Right lung (tissue), 5 donors: ENCODE data around the gene ETF1. TPM values are rescaled to one million over a fixed set of nuclear protein-coding genes. Genes with fewer than 3 reads are reported as not detected.
A peak's percentile ranks its signal among the peaks of the same experiment; 100 is the strongest.

ENCODE experiments used
- DNase-seq, 2 donors: peaks; one replicate each; pipeline ENCODE4 v3.0.0-alpha.2; 2013
- polyA plus RNA-seq, 5 donors: library from polyadenylated mRNA; unstranded; fragments of 120-200 nt; gene quantifications; one replicate each; pipeline versions ENCODE4 v1.2.1 to v1.2.3, GENCODE V29; 2013; ENCODE audit warnings: inconsistent platforms in 1 of 5, low replicate concordance in 1 of 5; ENCODE audit not compliant: insufficient read length in 5 of 5, insufficient read depth in 1 of 5

ETF1 gene
- polyA plus RNA-seq, 5 donors, result 62.5 to 84.3 (median 72.0) TPM

- peak; percentile 97 for DNase-seq
Observed at GRCh38 chr5:138465261-138466124, 77.5 kb downstream of the ETF1 start, which contains the start of gene EGR1. Gene EGR1 (plus strand): TSS chr5:138465479. CDS start chr5:138465762, 283 bp downstream.

- peak; percentile 99 for DNase-seq
Observed at GRCh38 chr5:138464388-138465260, 78.4 kb downstream of the ETF1 start.

- peak; percentile 99 for DNase-seq
Observed at GRCh38 chr5:138464008-138464387, 79.0 kb downstream of the ETF1 start.

- DNase-seq, result no peak
Observed at GRCh38 chr5:138463419-138464007, 79.5 kb downstream of the ETF1 start.

- DNase-seq, result no peak
Observed at GRCh38 chr5:138461343-138462125, 81.5 kb downstream of the ETF1 start.

GRCh38 chr5:138460032-138460693 is 82.9 kb downstream of the ETF1 start:
- no peak for DNase-seq

- DNase-seq, result no peak
Observed at GRCh38 chr5:138459311-138459933, 83.6 kb downstream of the ETF1 start.

- DNase-seq, result no peak
Observed at GRCh38 chr5:138458856-138459255, 84.2 kb downstream of the ETF1 start.

- no peak for DNase-seq
Observed at GRCh38 chr5:138458384-138458783, 84.7 kb downstream of the ETF1 start.

GRCh38 chr5:138457531-138458275 is 85.3 kb downstream of the ETF1 start:
- DNase-seq, result no peak

Other genes with a start within 250 kb of the ETF1 start
- gene CDC25C, start 211.4 kb downstream of the ETF1 start, polyA plus RNA-seq, result 10 to 100 TPM in 3 of 5 donors, 1 to 10 TPM in 2; 5.7 to 16.4 (median 10.2) TPM
- 10 to 100 TPM; 37.8 to 46.9 (median 40.3) TPM for gene FAM53C, start 205.0 kb downstream of the ETF1 start, polyA plus RNA-seq
- 10 to 100 TPM; 58.7 to 86.0 (median 76.6) TPM for gene KDM3B, start 190.6 kb downstream of the ETF1 start, polyA plus RNA-seq
- gene REEP2, start 104.2 kb downstream of the ETF1 start, polyA plus RNA-seq, result 1 to 10 TPM; 1.5 to 2.4 (median 1.9) TPM
- gene EGR1, start 77.8 kb downstream of the ETF1 start, polyA plus RNA-seq, result 100 to 1,000 TPM in 4 of 5 donors, 10 to 100 TPM in 1; 44.6 to 383 (median 307) TPM
- 100 to 1,000 TPM; 182 to 221 (median 212) TPM for gene HSPA9, start 32.2 kb upstream of the ETF1 start, polyA plus RNA-seq
- gene CTNNA1, start 210.2 kb upstream of the ETF1 start, polyA plus RNA-seq, result 100 to 1,000 TPM; 294 to 386 (median 345) TPM